A549 (cell line): ENCODE measurements around the gene MKNK2.

ENCODE experiments used
- CTCF ChIP-seq: fragments of >200 bp; sonication (Bioruptor Twin); formaldehyde crosslinking; IDR thresholded peaks from 3 replicates; pipeline ENCODE4 v1.5.1; 2016
- EP300 ChIP-seq, 2 experiments: fragments of >200 bp; sonication (Bioruptor Twin); formaldehyde crosslinking; IDR thresholded peaks; 2 replicates in 1 of 2; 3 replicates in 1 of 2; pipeline ENCODE4 v1.6.1; 2016 to 2017
- KDM1A ChIP-seq: fragments of 200-600 bp; sonication (generic); IDR thresholded peaks from 2 replicates; pipeline ENCODE4 v1.6.1; 2016; ENCODE audit warnings: low read depth, mild to moderate bottlenecking
- POLR2A ChIP-seq: IDR thresholded peaks from 2 replicates; pipeline ENCODE4 v1.6.1; 2012; ENCODE audit warnings: mild to moderate bottlenecking, low read length

- TF ChIP-seq CTCF (no peak), POLR2A (no peak), KDM1A (no peak), EP300 (IDR thresholded peaks at IDR 0.05) (no peak)
Measured at GRCh38 chr19:2045501-2046045, 5.5 kb downstream of the MKNK2 start.
